A549 treated with CpdA at 1 μM for 4 hours (cell line): ENCODE results near the gene RBM23. TPM values are rescaled to one million over a fixed set of nuclear protein-coding genes. Genes with fewer than 3 reads are reported as not detected.

Experiments used
- total RNA-seq: library from RNA; stranded (reverse); fragments of 200-300 nt; extraction: Qiagen RNA extraction; gene quantifications from 5 replicates; pipeline ENCODE4 v1.2.3, GENCODE V29; 2022; ENCODE audit warnings: low read depth

RBM23 gene
- total RNA-seq: 66.0 to 72.5 TPM (median 68.1 TPM) in 5 replicates

GRCh38 chr14:22918804-22919600, at the start of gene RBM23:
Gene RBM23, minus strand, starts transcription at chr14:22919149.

GRCh38 chr14:22929104-22929960, 10.4 kb upstream of the RBM23 start, which contains the start of gene PRMT5:
Gene PRMT5, minus strand, starts transcription at chr14:22929376. Its CDS starts 15 bp downstream, at chr14:22929361.

GRCh38 chr14:22883173-22883976, 35.6 kb downstream of the RBM23 start, which contains the start of gene REM2:
Gene REM2, plus strand, starts transcription at chr14:22883222. Its CDS starts 66 bp downstream, at chr14:22883288.

GRCh38 chr14:22871224-22872032, 47.5 kb downstream of the RBM23 start, which contains the start of gene LRP10:
Gene LRP10, plus strand, starts transcription at chr14:22871740. Its CDS starts 564 bp downstream, at chr14:22872304.

Other genes starting within 250 kb of the RBM23 start
- gene OXA1L, start 152.5 kb downstream of the RBM23 start, total RNA-seq: 142 to 166 TPM (median 162 TPM) in 5 replicates
- 9.2 to 15.7 TPM (median 11.5 TPM) in 5 replicates for gene SLC7A7, start 103.7 kb downstream of the RBM23 start, total RNA-seq
- gene MRPL52, start 89.3 kb downstream of the RBM23 start, total RNA-seq: 133 to 211 TPM (median 184 TPM) in 5 replicates
- gene MMP14, start 82.6 kb downstream of the RBM23 start, total RNA-seq: 0.61 to 0.91 TPM (median 0.84 TPM) in 5 replicates
- gene LRP10, start 47.4 kb downstream of the RBM23 start, total RNA-seq: 60.9 to 85.0 TPM (median 77.1 TPM) in 5 replicates
- 0.26 to 0.38 TPM (median 0.33 TPM) in 5 replicates for gene REM2, start 35.9 kb downstream of the RBM23 start, total RNA-seq
- 106 to 126 TPM (median 120 TPM) in 5 replicates for gene PRMT5, start 10.2 kb upstream of the RBM23 start, total RNA-seq
- gene HAUS4, start 37.9 kb upstream of the RBM23 start, total RNA-seq: 33.6 to 37.6 TPM (median 37.4 TPM) in 5 replicates
- 34.2 to 45.0 TPM (median 38.1 TPM) in 5 replicates for gene AJUBA, start 63.4 kb upstream of the RBM23 start, total RNA-seq
- gene C14orf93, start 91.0 kb upstream of the RBM23 start, total RNA-seq: 2.4 to 3.6 TPM (median 3.2 TPM) in 5 replicates
- 301 to 337 TPM (median 325 TPM) in 5 replicates for gene PSMB5, start 115.8 kb upstream of the RBM23 start, total RNA-seq
- gene PSMB11, start 123.1 kb upstream of the RBM23 start, total RNA-seq: not detected in 5 replicates
- 3.0 to 5.1 TPM (median 4.5 TPM) in 5 replicates for gene CDH24, start 138.4 kb upstream of the RBM23 start, total RNA-seq
- 107 to 118 TPM (median 110 TPM) in 5 replicates for gene ACIN1, start 176.0 kb upstream of the RBM23 start, total RNA-seq
- gene C14orf119, start 176.4 kb upstream of the RBM23 start, total RNA-seq: 76.3 to 112 TPM (median 109 TPM) in 5 replicates
- not detected in 5 replicates for gene CIROP, start 185.8 kb upstream of the RBM23 start, total RNA-seq
- not detected in 5 replicates for gene CEBPE, start 200.1 kb upstream of the RBM23 start, total RNA-seq